ENCODE measurements around the gene MYH9. TPM values are rescaled to one million over a fixed set of nuclear protein-coding genes. Genes with fewer than 3 reads are reported as not detected.
A peak's percentile ranks its signal among the peaks of the same experiment; 100 is the strongest.

Gene MYH9
- total RNA-seq, 2 donors from 2014 or later, result 294 to 323 TPM

- intact Hi-C loops (cut with DNase I), result no loop called here
- peaks cover 13% of the 10 kb centered on the region for H3K4me1 ChIP-seq
- H3K27me3 ChIP-seq, result no peaks in the 10 kb centered on the region
- H3K9me3 ChIP-seq, result no peaks in the 10 kb centered on the region
- 49 to 76% methylated on average over 4 to 11 of the region's 11 CpGs for WGBS, 2 donors
- ATAC-seq (no peak), DNase-seq (no peak)
- peak overlapping the region; percentile 17 to 94 (median 66) for H3K27ac ChIP-seq
- peaks cover 55 to 74% of the 10 kb centered on the region in 2 donors for H3K36me3 ChIP-seq (replicated peaks in 1 of 2; ENCODE audit: insufficient read depth in 1 of 2, low read depth in 2 of 2)
- TF ChIP-seq, protein P1, sequence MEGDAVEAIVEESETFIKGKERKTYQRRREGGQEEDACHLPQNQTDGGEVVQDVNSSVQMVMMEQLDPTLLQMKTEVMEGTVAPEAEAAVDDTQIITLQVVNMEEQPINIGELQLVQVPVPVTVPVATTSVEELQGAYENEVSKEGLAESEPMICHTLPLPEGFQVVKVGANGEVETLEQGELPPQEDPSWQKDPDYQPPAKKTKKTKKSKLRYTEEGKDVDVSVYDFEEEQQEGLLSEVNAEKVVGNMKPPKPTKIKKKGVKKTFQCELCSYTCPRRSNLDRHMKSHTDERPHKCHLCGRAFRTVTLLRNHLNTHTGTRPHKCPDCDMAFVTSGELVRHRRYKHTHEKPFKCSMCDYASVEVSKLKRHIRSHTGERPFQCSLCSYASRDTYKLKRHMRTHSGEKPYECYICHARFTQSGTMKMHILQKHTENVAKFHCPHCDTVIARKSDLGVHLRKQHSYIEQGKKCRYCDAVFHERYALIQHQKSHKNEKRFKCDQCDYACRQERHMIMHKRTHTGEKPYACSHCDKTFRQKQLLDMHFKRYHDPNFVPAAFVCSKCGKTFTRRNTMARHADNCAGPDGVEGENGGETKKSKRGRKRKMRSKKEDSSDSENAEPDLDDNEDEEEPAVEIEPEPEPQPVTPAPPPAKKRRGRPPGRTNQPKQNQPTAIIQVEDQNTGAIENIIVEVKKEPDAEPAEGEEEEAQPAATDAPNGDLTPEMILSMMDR (IDR thresholded peaks at IDR 0.05), result no peak
- no peak for TF ChIP-seq POLR2A (IDR thresholded peaks at IDR 0.05)
- H3K4me3 ChIP-seq, result no peak overlapping the region
These were observed 65.2 kb downstream of the MYH9 start for GRCh38 chr22:36322602-36322915.

DNA sequence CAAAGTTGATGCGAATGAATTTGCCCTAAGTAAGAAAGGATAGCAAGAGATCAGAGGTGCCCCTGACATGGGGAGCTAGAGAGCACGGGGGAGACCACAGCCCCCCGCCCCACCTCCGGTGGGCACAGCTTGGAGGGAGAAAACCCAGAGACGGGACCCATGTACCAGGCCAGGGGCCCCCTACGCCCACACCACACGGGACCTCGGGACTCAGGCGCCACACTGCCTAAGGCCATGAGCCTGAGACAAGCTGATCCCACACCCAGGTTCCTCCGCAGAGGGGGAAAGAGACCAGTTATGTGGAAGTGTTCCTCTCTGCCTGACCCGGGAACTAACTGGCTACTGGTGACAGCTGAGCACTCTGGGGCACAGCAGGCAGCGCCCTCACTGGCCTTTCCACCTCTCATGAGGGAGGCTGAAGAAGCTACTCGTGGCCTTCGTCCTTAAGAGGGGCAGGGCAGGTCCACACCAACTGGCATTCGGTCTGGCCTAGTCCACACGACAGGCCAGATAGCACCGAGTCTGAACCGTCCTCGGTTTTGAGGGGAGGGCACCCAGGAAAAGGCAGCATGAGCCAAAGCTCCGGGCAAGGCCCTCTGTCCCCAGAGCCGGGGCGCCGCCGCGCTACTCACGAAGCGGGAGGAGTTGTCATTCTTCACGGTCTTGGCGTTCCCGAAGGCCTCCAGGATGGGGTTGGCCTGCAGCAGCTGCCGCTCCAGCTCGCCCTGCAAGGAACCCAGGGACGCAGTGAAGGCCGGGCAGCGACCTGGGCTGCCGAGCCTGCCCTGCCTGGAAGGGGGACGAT lies 65.8 kb downstream of the MYH9 start:
- H3K36me3 ChIP-seq (replicated peaks in 1 of 2; ENCODE audit: insufficient read depth in 1 of 2, low read depth in 2 of 2), result peaks cover 58 to 74% of the 10 kb centered on the region in 2 donors
- ATAC-seq (no peak), DNase-seq (no peak)
- no peaks in the 10 kb centered on the region for H3K9me3 ChIP-seq
- H3K4me3 ChIP-seq, result no peak overlapping the region
- no peaks in the 10 kb centered on the region for H3K27me3 ChIP-seq
- H3K4me1 ChIP-seq, result peaks cover 9% of the 10 kb centered on the region
- intact Hi-C loops (cut with DNase I), result no loop called here
- 85 to 92% methylated on average over 13 to 37 of the region's 37 CpGs for WGBS, 2 donors
- TF ChIP-seq POLR2A (IDR thresholded peaks at IDR 0.05), result no peak
- TF ChIP-seq, protein P1 (IDR thresholded peaks at IDR 0.05), result no peak
- H3K27ac ChIP-seq, result peak overlapping the region in 1 of 4 donors; percentile 94

- Histone ChIP-seq H3K27me3 (no peaks in the 10 kb centered on the region), H3K27ac (no peak overlapping the region), H3K4me3 (no peak overlapping the region), H3K9me3 (no peaks in the 10 kb centered on the region), H3K4me1 (peaks cover 9% of the 10 kb centered on the region), H3K36me3 (replicated peaks in 1 of 2; ENCODE audit: insufficient read depth in 1 of 2, low read depth in 2 of 2) (peaks cover 51 to 72% of the 10 kb centered on the region in 2 donors)
- DNase-seq, result no peak
- no peak for ATAC-seq
- WGBS, 2 donors, result 54 to 55% methylated on average over 9 of the region's 9 CpGs
- TF ChIP-seq, protein P1 (IDR thresholded peaks at IDR 0.05), result no peak
- no peak for TF ChIP-seq POLR2A (IDR thresholded peaks at IDR 0.05)
- intact Hi-C loops (cut with DNase I), result no loop called here
These were observed 67.2 kb downstream of the MYH9 start for GRCh38 chr22:36320553-36320952.

DNA sequence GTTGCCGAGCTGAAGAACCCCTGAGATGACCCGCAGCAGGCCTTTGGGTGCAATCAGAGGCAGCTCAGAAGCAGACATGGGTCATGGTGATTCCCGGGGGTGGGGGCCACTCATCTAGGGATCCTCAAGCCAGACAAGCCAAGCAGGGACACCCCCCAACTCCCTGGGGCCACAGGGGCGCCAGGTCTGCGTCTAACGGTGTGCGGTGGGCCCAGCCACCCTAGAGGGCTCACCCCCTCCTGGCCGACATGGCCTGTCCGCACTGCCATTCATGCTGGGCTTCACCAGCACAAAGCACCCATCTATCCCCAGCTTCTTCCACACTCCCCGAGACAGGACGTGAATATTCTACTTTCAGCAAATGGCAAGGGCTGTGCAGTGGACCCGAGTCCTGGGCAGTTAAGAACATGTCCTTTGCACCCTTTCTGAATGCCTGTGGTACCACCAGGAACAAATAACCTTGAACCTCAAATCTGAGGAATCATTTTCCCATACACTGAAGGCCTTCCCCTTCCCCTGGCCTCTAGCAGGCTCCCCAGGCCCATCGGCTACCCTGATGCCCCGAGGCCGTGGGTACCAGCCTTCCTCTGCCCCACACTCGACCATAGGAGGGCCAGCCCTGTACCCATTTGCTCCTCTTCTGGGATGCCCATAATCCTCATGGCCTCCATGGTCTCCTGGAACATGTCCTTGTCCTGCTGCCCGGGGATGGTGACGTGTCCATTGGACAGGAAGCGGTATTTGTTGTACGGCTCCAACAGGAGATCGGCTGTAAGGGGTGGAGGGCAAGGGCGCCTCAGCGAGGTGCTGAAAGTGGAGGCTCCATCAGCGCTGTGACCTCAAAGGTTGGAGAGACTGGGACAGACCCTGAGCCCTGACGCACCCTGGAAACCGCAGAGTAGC lies 67.9 kb downstream of the MYH9 start:
- peak overlapping the region in 2 of 4 donors; percentile 6 to 26 for H3K27ac ChIP-seq
- ATAC-seq (no peak), DNase-seq (no peak)
- intact Hi-C loops (cut with DNase I), result no loop called here
- peaks cover 46 to 71% of the 10 kb centered on the region in 2 donors for H3K36me3 ChIP-seq (replicated peaks in 1 of 2; ENCODE audit: insufficient read depth in 1 of 2, low read depth in 2 of 2)
- H3K4me3 ChIP-seq, result no peak overlapping the region
- 88 to 93% methylated on average over 17 to 26 of the region's 26 CpGs for WGBS, 2 donors
- TF ChIP-seq, protein P1 (IDR thresholded peaks at IDR 0.05), result no peak
- no peak for TF ChIP-seq POLR2A (IDR thresholded peaks at IDR 0.05)
- H3K27me3 ChIP-seq, result no peaks in the 10 kb centered on the region
- H3K4me1 ChIP-seq, result peaks cover 9% of the 10 kb centered on the region
- no peaks in the 10 kb centered on the region for H3K9me3 ChIP-seq
